HFF-Myc (cell line): ENCODE measurements around the gene RIT2.

Source experiments
- DNase-seq: peaks from one replicate; pipeline ENCODE4 v3.0.0-alpha.2; 2011; ENCODE audit warnings: low read depth; ENCODE audit errors: extremely low read depth
- H3K4me3 ChIP-seq: replicated peaks from 2 replicates; pipeline ENCODE4 v1.5.1; 2011; ENCODE audit warnings: low read depth, mild to moderate bottlenecking, control low read depth, low read length
- CTCF ChIP-seq: IDR thresholded peaks from 2 replicates; pipeline ENCODE4 v1.5.1; 2012; ENCODE audit warnings: mild to moderate bottlenecking, low read depth, low read length, control low read depth; ENCODE audit errors: missing control alignments

Gene RIT2

GRCh38 chr18:43115076-43115921, at the start of gene RIT2:
Gene RIT2 (minus strand): TSS chr18:43115685.
- no peak for DNase-seq
- no peak within 1 kb of the TSS for H3K4me3 ChIP-seq
- no peak for TF ChIP-seq CTCF

GRCh38 chr18:43161528-43161927, 46.0 kb upstream of the RIT2 start:
- no peak for TF ChIP-seq CTCF
- no peak for DNase-seq
- no peak overlapping the region for H3K4me3 ChIP-seq

- H3K4me3 ChIP-seq: no peak overlapping the region
- no peak for TF ChIP-seq CTCF
- no peak for DNase-seq
These were observed 45.0 kb upstream of the RIT2 start for GRCh38 chr18:43160509-43160908.

GRCh38 chr18:43159926-43160325, 44.4 kb upstream of the RIT2 start:
- no peak for DNase-seq
- TF ChIP-seq CTCF: no peak
- H3K4me3 ChIP-seq: no peak overlapping the region

GRCh38 chr18:43159086-43159770, 43.7 kb upstream of the RIT2 start:
- DNase-seq: no peak
- no peak overlapping the region for H3K4me3 ChIP-seq
- TF ChIP-seq CTCF: no peak

- no peak for TF ChIP-seq CTCF
- no peak for DNase-seq
- no peak overlapping the region for H3K4me3 ChIP-seq
These were observed 42.9 kb upstream of the RIT2 start for GRCh38 chr18:43158381-43158780.
